K562 (cell line): ENCODE measurements around the gene SPSB1. TPM values are rescaled to one million over a fixed set of nuclear protein-coding genes. Genes with fewer than 3 reads are reported as not detected.
A peak's percentile ranks its signal among the peaks of the same experiment; 100 is the strongest.

Source experiments
- BRF1 ChIP-seq: IDR thresholded peaks from 3 replicates; pipeline ENCODE4 v1.6.1; 2011; ENCODE audit warnings: borderline replicate concordance, mild to moderate bottlenecking; ENCODE audit not compliant: insufficient read length; ENCODE audit errors: extremely low read depth
- EGR1 ChIP-seq: fragments of 450-650 bp; conservative IDR thresholded peaks from 2 replicates; pipeline ENCODE4 v1.6.1; 2017; ENCODE audit warnings: mild to moderate bottlenecking
- ETS2 ChIP-seq: IDR thresholded peaks from 2 replicates; pipeline ENCODE4 v1.6.1; 2016; ENCODE audit warnings: borderline replicate concordance, missing genetic modification characterization, mild to moderate bottlenecking, moderate library complexity, missing compliant biosample characterization; ENCODE audit not compliant: poor library complexity, severe bottlenecking
- GATAD2A ChIP-seq: fragments of 450-650 bp; IDR thresholded peaks from 2 replicates; pipeline ENCODE4 v1.6.1; 2017
- HDGF ChIP-seq: fragments of 450-650 bp; IDR thresholded peaks from 2 replicates; pipeline ENCODE4 v1.6.1; 2016
- JUN ChIP-seq, 2 experiments: sonication (generic) in 1 of 2; formaldehyde crosslinking in 1 of 2; IDR thresholded peaks; 2 replicates each; pipeline versions ENCODE4 v1.6.1 to v1.8.0; 2012 to 2022; ENCODE audit warnings: borderline replicate concordance in 2 of 2, mild to moderate bottlenecking in 2 of 2, improper control_type of control experiment in 1 of 2, low read depth in 1 of 2, low read length in 1 of 2, missing genetic modification reagents in 1 of 2
- JUNB ChIP-seq: fragments of 450-650 bp; formaldehyde crosslinking; conservative IDR thresholded peaks from 2 replicates; pipeline ENCODE4 v1.4.0; 2020; ENCODE audit warnings: mild to moderate bottlenecking
- KDM1A ChIP-seq, 2 experiments: fragments of 450-650 bp; IDR thresholded peaks; 2 replicates each; pipeline ENCODE4 v1.6.1; 2016; ENCODE audit warnings: mild to moderate bottlenecking in 2 of 2
- KDM2B ChIP-seq: fragments of 250-450 bp; sonication (Bioruptor Pico); IDR thresholded peaks from 2 replicates; pipeline ENCODE4 v1.8.0; 2021; ENCODE audit warnings: mild to moderate bottlenecking, moderate library complexity
- NFRKB ChIP-seq: fragments of 450-650 bp; IDR thresholded peaks from 2 replicates; pipeline ENCODE4 v1.6.1; 2016; ENCODE audit warnings: low read depth
- PHB2 ChIP-seq: fragments of 450-650 bp; IDR thresholded peaks from 2 replicates; pipeline ENCODE4 v1.6.1; 2017; ENCODE audit warnings: low read depth
- TCFL5 ChIP-seq: fragments of 250-450 bp; sonication (Bioruptor Pico); conservative IDR thresholded peaks from 2 replicates; pipeline ENCODE4 v1.6.1; 2021; ENCODE audit warnings: mild to moderate bottlenecking, moderate library complexity, matching md5 sums
- ZKSCAN1 ChIP-seq: fragments of 150-350 bp; IDR thresholded peaks from 2 replicates; pipeline ENCODE4 v1.6.1; 2016; ENCODE audit warnings: low read depth, low read length
- ZNF77 ChIP-seq: fragments of 250-450 bp; sonication (Bioruptor Pico); IDR thresholded peaks from 2 replicates; pipeline ENCODE4 v1.5.0; 2020
- ZNF79 ChIP-seq: fragments of 250-450 bp; sonication (Bioruptor Pico); IDR thresholded peaks from 2 replicates; pipeline ENCODE4 v1.4.0; 2020; ENCODE audit warnings: low read depth, mild to moderate bottlenecking, moderate library complexity
- polyA plus RNA-seq, 8 experiments: library from polyadenylated mRNA; depleted of rRNA in 4 of 8; stranded (reverse) in 5 of 8; unstranded in 3 of 8; fragments of >200 nt; fragmentation: Nextera tagmentation in 2 of 8; fragmentation: Illumina TruSeq in 1 of 8; extraction: Ambion mirVana in 2 of 8; extraction: Trizol in 1 of 8; gene quantifications; 2 replicates each; pipeline versions ENCODE4 v1.2.1 to v1.2.3, GENCODE V29; 2011 to 2014; ENCODE audit warnings: inconsistent platforms in 1 of 8, missing spikeins in 1 of 8
- total RNA-seq, 7 experiments: library from RNA; depleted of rRNA in 6 of 7; stranded (reverse); fragments of >200 nt in 6 of 7; fragmentation: Illumina TruSeq in 2 of 7; extraction: Trizol in 2 of 7; gene quantifications; 2 replicates each; pipeline versions ENCODE4 v1.2.1 to v1.2.3, GENCODE V29; 2011 to 2021; ENCODE audit warnings: low replicate concordance in 1 of 7
- TF ChIP-seq, protein P1 (sequence below): fragments of 250-450 bp; sonication (Bioruptor Pico); IDR thresholded peaks from 2 replicates; pipeline ENCODE4 v1.5.0; 2021; ENCODE audit warnings: mild to moderate bottlenecking, moderate library complexity
- TF ChIP-seq, protein P2 (sequence below): fragments of 250-450 bp; sonication (Bioruptor Pico); IDR thresholded peaks from 2 replicates; pipeline ENCODE4 v1.5.0; 2021; ENCODE audit warnings: mild to moderate bottlenecking, borderline replicate concordance
- TF ChIP-seq, protein P3 (sequence below): fragments of 450-650 bp; IDR thresholded peaks from 2 replicates; pipeline ENCODE4 v1.6.1; 2017; ENCODE audit warnings: antibody characterized with exemption
- TF ChIP-seq, protein P4 (sequence below): fragments of 250-450 bp; sonication (Bioruptor Pico); IDR thresholded peaks from 2 replicates; pipeline ENCODE4 v1.8.0; 2022; ENCODE audit warnings: moderate library complexity, mild to moderate bottlenecking, inconsistent platforms
- TF ChIP-seq, protein P5 (sequence below): fragments of 450-650 bp; formaldehyde crosslinking; IDR thresholded peaks from 2 replicates; pipeline ENCODE4 v1.4.0; 2020; ENCODE audit warnings: mild to moderate bottlenecking, mixed read lengths

Gene SPSB1
- total and polyA plus RNA-seq, 9 of the 15 experiments (the other 6 are each of a cell fraction or from before 2014, with no cell fraction given), result 0.06 to 0.35 (median 0.14) TPM; not detected in 6

DNA sequence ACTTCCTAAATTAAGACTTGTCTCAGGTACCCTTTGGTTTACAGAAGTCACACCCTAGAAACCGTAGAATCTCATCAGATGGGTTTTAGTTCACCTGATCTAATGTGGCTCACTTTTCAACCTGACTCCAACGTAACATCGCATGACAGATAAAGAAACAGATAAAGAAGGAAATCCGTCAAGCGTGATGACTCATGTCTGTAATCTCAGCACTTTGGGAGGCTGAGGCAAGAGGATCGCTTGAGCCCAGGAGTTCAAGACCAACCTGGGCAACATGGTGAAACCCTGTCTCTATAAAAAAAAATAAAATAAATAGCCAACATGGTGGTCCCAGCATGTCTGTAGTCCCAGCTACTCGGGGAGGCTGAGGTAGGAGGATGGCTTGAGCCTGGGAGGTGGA is 97.3 kb downstream of the SPSB1 start (continued):
- TF ChIP-seq, protein P1, sequence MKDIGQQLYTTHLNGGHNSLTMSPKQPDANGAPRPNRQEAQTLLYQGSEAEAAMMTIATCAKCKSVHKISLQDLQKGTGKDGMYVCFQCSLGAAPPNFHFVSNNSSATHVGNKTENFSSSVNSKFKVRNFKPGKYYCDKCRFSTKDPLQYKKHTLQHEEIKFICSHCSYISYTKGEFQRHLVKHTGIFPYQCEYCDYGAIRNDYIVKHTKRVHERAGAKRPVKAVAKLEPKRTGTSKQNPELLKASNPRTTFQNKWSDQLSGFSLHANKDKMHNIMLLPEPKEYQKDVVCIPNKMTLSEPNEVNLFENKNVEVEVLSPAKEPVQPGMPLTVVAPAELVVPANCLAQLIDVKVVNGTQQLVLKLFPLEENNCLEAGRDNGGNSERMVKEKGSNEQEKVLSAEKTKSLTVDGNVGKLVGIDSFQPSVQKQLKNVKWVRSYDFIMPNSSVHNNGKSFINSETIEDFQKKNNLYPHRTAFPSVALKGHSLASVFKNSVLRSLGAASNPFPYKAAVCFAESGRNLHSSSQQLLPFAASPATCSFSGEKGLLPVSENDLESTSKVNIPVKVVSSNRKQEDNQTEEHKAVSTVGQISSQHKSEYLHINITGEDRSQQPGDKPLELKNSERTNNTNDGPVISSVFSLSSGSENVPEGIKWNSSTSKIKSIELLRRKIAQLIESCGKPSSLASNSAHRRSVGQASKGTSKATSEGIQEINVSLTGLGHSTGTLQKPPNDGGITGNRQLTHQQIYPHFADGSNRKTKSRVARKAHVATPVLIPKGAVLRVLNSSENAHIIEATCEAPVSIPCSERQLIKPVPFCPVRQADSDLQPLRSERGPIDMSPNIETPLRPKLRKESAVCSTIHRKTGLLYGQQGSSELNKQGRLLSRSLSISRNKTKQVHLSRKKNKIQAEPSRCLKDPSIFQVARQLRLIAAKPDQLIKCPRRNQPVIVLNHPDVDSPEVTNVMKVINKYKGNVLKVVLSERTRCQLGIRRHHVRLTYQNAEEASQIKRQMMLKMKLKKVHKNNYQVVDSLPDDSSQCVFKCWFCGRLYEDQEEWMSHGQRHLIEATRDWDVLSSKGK (CRISPR knock-in tag), result no peak
- TF ChIP-seq, protein P2, sequence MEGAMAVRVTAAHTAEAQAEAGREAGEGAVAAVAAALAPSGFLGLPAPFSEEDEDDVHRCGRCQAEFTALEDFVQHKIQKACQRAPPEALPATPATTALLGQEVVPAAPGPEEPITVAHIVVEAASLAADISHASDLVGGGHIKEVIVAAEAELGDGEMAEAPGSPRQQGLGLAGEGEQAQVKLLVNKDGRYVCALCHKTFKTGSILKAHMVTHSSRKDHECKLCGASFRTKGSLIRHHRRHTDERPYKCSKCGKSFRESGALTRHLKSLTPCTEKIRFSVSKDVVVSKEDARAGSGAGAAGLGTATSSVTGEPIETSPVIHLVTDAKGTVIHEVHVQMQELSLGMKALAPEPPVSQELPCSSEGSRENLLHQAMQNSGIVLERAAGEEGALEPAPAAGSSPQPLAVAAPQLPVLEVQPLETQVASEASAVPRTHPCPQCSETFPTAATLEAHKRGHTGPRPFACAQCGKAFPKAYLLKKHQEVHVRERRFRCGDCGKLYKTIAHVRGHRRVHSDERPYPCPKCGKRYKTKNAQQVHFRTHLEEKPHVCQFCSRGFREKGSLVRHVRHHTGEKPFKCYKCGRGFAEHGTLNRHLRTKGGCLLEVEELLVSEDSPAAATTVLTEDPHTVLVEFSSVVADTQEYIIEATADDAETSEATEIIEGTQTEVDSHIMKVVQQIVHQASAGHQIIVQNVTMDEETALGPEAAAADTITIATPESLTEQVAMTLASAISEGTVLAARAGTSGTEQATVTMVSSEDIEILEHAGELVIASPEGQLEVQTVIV (CRISPR knock-in tag), result no peak
- TF ChIP-seq ZNF77 (CRISPR knock-in tag), result no peak
- no peak for TF ChIP-seq HDGF
- no peak for TF ChIP-seq GATAD2A
- TF ChIP-seq, protein P3, sequence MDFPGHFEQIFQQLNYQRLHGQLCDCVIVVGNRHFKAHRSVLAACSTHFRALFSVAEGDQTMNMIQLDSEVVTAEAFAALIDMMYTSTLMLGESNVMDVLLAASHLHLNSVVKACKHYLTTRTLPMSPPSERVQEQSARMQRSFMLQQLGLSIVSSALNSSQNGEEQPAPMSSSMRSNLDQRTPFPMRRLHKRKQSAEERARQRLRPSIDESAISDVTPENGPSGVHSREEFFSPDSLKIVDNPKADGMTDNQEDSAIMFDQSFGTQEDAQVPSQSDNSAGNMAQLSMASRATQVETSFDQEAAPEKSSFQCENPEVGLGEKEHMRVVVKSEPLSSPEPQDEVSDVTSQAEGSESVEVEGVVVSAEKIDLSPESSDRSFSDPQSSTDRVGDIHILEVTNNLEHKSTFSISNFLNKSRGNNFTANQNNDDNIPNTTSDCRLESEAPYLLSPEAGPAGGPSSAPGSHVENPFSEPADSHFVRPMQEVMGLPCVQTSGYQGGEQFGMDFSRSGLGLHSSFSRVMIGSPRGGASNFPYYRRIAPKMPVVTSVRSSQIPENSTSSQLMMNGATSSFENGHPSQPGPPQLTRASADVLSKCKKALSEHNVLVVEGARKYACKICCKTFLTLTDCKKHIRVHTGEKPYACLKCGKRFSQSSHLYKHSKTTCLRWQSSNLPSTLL, result no peak
- no peak for TF ChIP-seq PHB2
- TF ChIP-seq, protein P4, sequence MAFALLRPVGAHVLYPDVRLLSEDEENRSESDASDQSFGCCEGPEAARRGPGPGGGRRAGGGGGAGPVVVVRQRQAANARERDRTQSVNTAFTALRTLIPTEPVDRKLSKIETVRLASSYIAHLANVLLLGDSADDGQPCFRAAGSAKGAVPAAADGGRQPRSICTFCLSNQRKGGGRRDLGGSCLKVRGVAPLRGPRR (CRISPR knock-in tag), result no peak
- no peak for TF ChIP-seq ZKSCAN1
- peak; percentile 45 to 61; a peak in 1 of 4 replicates for TF ChIP-seq KDM1A (IDR thresholded peaks at IDR 0.05)
- TF ChIP-seq JUN (IDR thresholded peaks at IDR 0.05; ENCODE audit: borderline replicate concordance, low read depth, low read length), result 0 out of 2 replicates have a peak, but pooled peaks have one; percentile 24
- TF ChIP-seq JUN (CRISPR knock-in tag; IDR thresholded peaks at IDR 0.05; ENCODE audit: borderline replicate concordance), result no peak
- no peak for TF ChIP-seq EGR1
- no peak for TF ChIP-seq ZNF79
- TF ChIP-seq TCFL5 (CRISPR knock-in tag), result no peak
- TF ChIP-seq, protein P5, sequence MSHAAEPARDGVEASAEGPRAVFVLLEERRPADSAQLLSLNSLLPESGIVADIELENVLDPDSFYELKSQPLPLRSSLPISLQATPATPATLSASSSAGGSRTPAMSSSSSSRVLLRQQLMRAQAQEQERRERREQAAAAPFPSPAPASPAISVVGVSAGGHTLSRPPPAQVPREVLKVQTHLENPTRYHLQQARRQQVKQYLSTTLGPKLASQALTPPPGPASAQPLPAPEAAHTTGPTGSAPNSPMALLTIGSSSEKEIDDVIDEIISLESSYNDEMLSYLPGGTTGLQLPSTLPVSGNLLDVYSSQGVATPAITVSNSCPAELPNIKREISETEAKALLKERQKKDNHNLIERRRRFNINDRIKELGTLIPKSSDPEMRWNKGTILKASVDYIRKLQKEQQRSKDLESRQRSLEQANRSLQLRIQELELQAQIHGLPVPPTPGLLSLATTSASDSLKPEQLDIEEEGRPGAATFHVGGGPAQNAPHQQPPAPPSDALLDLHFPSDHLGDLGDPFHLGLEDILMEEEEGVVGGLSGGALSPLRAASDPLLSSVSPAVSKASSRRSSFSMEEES (CRISPR knock-in tag), result no peak
- no peak for TF ChIP-seq NFRKB
- TF ChIP-seq ETS2 (tag), result no peak
- no peak for TF ChIP-seq BRF1
- no peak for TF ChIP-seq KDM2B
- TF ChIP-seq JUNB (CRISPR knock-in tag), result 0 out of 2 replicates have a peak, but pooled peaks have one; percentile 56
